GM12872 (cell line): ENCODE results near the gene ITGA11.

Experiments used
- TF ChIP-seq, protein P1 (sequence below): IDR thresholded peaks from 3 replicates; pipeline ENCODE4 v1.5.1; 2011; ENCODE audit warnings: low read depth, mild to moderate bottlenecking, low read length, moderate library complexity; ENCODE audit not compliant: insufficient read depth

The ITGA11 gene

DNA sequence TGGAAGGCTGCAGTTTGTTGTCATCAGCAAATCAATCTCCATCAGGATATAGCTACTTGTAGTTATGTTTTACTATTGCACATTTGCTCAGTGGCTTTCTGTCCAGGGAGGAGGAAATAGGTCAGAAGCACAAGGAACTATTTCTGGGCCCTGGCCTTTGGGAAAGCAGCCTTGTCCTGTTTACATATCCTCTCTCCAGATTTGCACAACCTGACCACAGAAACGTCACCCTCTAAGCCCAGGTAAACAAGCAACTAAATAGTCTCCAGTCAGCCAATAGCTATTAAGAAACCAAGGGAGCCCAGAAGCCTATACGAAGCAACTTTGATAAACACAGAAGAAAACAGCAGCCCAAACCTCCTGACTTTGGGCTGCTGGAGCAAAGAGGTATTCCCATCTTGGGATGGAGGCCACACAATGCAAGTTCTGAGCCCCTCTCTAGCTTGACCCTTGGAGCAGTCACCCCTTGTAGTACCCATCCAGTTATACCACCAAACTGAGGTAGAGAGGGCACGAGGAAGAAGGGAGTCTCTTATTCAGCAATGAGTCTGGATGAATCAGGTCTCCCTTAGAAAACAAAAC is 156.7 kb downstream of the ITGA11 start:
- TF ChIP-seq, protein P1, sequence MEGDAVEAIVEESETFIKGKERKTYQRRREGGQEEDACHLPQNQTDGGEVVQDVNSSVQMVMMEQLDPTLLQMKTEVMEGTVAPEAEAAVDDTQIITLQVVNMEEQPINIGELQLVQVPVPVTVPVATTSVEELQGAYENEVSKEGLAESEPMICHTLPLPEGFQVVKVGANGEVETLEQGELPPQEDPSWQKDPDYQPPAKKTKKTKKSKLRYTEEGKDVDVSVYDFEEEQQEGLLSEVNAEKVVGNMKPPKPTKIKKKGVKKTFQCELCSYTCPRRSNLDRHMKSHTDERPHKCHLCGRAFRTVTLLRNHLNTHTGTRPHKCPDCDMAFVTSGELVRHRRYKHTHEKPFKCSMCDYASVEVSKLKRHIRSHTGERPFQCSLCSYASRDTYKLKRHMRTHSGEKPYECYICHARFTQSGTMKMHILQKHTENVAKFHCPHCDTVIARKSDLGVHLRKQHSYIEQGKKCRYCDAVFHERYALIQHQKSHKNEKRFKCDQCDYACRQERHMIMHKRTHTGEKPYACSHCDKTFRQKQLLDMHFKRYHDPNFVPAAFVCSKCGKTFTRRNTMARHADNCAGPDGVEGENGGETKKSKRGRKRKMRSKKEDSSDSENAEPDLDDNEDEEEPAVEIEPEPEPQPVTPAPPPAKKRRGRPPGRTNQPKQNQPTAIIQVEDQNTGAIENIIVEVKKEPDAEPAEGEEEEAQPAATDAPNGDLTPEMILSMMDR = no peak

GRCh38 chr15:68274201-68274848 is 157.6 kb downstream of the ITGA11 start:
- TF ChIP-seq, protein P1 = no peak

- TF ChIP-seq, protein P1 = no peak
These were observed 159.2 kb downstream of the ITGA11 start for GRCh38 chr15:68272721-68273271.

- TF ChIP-seq, protein P1 = no peak
These were observed 160.0 kb downstream of the ITGA11 start for GRCh38 chr15:68271854-68272471.

- TF ChIP-seq, protein P1 = no peak
These were observed 163.6 kb downstream of the ITGA11 start for GRCh38 chr15:68268405-68268804.

GRCh38 chr15:68265674-68266073 is 166.3 kb downstream of the ITGA11 start:
- TF ChIP-seq, protein P1 = no peak

- TF ChIP-seq, protein P1 = no peak
These were observed 166.9 kb downstream of the ITGA11 start for GRCh38 chr15:68265081-68265480.
